Measurements from ENCODE around the gene NT5C3B.

NT5C3B gene

DNA sequence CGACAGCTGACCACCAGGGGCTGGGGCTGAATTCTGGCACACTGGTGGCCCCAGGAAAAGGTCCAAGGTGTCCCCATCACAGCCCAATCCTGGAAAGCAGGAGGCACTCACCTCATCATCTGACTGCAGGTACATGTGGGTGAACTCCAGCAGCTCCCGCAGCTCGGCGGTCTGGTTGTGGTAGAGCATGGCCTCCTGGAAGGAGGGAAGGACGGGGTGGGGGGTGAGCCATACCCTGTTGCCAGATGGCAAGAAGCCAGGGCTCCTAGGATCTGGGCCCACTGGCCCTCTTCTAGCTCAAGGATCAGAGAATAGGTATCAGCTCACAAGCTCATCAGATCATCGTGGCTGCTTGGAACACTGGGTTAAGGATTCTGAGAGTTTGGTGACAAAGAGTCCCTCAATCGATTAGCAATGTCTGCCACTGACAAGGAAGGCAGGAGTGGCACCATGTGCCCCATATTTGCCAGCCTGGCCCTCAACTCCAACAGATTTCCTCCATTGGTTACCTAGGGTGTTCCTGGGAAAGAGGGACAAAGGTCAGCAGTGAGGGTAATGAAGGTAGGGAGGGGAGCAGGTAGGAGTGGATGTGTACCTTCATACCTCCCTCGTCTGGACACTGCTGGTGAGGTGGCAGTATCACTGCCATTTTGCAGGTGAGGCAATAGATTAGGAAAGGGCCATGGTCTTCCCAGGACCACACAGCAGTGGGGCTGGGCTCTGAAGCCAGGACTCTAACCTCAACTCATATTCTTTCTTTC is 29.2 kb downstream of the NT5C3B start:
- no peak for DNase-seq

GRCh38 chr17:41803049-41804020 is 32.7 kb downstream of the NT5C3B start:
- DNase-seq: no peak

DNA sequence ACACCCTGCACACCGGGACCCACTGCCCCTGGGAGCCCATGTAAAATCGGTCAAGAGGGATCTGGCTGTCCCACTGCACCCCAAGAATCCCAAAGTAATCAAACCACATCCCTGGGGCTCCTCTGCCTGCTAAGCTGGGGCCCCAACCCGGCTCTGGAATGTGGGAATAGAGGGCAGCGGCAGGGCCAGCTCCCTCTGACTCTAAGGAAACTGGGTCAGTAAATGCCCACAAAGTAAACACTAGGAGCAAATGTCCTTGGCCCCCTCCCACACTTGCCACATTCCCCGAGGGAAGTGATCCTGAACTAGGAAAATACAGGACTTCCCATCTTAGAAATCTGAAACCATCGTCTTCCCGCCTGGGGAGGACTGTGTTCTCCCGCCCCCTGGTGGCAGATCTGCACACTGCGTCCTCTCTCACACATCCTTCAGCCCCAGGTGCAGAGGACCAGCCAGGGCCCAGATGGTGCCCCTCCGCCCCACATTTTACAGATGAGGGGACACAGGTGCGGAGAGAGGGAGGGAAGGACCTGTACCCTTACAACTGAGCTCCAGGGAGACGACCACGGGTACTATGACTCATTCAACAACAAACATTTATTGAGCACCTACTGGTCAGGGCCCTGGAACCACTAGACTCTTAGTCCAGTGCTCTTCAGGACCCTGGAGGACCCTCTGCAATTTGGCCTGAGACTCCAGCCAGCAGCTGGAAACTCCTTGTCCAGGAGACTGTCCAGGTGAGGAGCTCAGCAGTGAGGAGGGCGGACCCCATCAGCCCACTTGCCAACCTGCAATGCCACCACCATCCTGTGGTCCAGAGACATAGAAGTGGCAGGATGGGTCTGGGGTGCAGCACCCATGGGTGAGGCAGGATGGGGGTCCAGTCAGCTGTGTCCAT is 34.4 kb downstream of the NT5C3B start:
- peak; percentile 74 for DNase-seq

GRCh38 chr17:41800601-41801373 is 35.2 kb downstream of the NT5C3B start:
- DNase-seq: no peak

DNA sequence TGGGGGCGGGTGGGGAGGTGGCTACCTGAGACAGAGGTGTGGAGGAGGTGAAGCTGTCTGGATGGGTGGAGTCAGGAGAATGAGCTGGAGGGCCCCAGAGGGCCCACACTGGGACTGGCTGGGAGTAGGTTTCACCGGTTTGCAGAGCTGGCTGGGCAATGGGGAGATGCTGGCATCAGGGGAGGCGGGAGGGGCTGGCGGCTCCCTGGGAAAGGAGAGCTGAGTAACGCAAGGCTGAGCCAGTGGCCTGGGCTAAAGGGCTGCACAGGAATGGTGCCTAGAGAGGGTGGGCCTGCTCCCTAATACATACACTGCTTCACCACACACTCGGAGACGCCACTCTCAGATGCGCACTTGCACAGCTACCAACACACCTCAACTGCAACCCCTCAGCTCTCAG is 36.7 kb downstream of the NT5C3B start:
- DNase-seq: no peak

- no peak for DNase-seq
Measured at GRCh38 chr17:41797377-41797776, 38.7 kb downstream of the NT5C3B start.

- DNase-seq: no peak
Measured at GRCh38 chr17:41796121-41796895, 39.7 kb downstream of the NT5C3B start.

- DNase-seq: no peak
Measured at GRCh38 chr17:41794540-41794975, 41.5 kb downstream of the NT5C3B start.

DNA sequence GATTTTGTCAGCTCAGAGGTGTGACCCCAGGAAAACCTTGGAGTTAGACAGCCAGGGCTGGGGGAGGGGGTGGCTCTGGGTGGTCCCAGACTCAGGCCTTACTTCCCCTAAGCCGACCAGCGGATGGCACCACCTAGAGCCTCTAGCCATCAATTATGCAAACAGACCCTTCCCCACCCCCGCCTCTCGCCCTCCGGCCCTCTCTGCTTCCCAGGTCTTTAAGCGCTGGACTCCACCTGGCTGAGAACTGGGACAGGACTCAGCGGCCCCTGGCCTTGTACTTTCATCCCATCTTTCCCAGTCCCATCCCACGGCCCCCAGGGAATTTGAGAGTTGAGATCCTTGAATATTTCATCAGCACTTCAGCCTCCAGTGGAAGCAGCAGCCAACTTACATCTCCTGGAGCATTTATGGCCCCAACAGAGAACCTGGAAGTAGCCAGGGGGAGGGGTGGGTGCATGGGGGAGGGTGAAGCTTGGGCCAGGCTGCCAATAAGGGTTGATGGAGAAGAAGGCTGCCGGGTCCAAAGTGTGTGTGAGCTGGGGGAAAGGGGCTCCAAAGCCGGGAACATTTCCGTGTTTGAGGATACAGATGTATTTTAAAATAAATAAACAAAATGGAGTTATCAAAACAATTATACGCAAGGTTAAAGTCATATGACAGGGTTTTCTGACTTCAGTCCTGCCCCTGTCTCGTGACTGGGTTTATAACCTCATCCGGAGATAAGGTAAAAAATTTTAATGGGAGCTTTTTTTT is 42.1 kb downstream of the NT5C3B start:
- DNase-seq: no peak

GRCh38 chr17:41792845-41793783 is 42.9 kb downstream of the NT5C3B start:
- DNase-seq: peak; percentile 47

DNA sequence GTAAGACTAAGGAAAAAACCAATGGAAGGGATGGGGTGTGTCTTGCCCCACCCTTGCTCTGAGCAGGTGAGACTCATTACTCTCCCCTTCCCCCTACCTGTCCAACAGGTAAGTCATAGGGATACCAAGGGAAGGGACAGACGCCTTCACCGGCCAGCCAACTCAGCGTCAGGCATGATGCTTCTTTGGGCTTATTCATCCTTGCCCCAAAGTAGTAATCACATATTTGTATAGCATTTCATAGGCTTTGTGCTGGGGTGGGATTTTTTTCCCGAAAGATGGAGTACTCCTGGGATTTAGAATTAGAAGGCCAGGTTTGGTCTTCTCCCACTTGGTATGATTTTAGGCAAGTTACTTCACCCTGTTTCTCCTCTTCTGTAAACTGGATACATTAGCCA is 49.0 kb downstream of the NT5C3B start:
- no peak for DNase-seq

DNA sequence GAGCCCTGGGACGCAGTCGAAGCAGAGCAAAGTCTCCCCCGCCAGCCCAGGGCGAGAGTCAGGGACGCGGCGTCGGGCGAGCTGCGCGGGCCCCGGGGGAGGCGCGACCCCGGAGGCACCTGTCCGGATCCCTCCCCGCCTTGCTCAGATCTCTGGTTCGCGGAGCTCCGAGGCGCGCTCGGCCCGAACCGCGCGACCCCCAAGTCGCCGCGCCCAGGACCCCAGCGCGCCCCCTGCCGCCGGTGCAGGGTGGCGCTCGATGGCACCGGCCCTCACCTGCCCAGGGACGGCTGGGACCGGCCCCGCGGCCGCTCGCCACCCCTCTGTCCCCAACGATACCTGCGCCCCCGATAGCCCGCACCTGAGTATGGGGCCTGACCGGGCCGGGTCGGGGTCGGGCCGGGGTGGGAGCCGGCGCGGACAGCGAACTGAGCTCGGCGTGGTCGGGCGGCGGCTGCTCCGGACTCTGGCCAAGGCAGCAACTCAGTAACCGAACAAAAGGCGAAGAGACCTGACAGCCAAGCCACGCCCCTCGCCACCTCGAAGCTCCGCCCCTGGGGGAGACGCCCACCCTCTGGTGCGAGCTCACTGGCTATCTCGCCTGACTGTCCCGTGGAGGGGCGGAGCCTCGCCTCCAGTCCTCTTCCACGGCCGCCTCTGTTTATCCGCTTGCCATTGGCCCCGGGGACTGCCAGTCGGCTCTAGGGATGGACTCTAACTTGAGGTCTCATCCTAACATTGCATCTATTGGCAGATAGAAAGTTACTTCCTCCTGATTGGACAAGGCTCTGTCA is 49.6 kb downstream of the NT5C3B start, which contains the start of gene JUP:
Gene JUP, minus strand, starts transcription at position 485 of the 794 bp plus-strand sequence. CDS start 14,857 bp downstream, outside the sequence.
- peak; percentile 99 for DNase-seq

DNA sequence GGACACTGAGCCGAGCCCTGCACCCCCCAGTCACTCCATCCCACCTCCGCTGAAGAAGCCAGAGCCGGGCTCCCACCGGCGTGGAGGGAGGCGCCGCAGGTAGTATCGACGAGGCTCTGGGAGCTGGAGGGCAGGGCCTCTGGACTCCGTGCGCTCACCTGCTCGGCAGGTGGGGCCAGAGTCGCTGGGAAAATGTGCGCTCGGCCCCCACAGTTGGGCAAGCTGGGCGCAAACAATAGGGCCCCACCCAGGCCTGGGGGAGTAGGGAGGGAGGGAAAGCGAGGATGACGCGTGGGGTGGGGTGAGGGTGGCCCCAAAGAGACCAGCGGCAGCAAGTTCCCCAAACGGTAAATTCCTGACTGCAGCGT is 50.2 kb downstream of the NT5C3B start:
- no peak for DNase-seq

DNA sequence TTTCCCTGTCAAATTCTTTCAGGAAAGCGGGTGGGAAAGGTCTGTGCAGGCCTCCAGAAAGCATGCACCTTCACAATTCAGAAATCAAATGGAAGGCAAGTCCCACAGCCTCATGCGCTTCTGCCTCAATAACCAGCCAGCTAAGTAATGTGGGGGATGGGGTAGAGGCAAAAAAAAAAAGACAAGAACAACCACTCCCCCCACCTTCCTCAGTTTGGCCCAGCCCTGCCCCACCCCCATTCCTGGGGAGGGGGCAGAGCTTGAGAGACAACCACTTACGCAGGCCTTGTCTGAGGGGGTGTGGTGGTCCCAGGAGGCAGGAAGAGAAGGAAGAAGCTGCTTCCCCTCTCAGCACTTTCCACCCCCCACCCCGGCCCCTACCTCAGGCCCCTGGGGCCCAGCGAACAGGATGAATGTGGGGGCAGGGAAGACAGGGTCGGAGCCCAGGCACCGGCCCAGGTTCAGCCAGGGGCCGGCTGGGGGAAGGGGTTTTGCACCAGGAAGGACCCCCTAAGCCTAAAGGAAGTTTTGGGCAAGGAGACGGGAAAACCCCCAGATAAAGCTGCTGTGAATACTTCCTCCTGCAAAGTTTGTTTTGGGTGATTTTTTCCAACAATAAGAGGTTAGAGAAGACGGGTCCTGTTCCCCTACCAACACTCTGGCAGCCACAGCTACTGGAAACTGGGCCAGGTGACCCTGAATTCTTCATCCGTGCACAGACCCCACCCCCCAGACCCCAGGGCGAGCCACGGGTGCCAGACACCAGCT is 50.8 kb downstream of the NT5C3B start:
- no peak for DNase-seq

DNA sequence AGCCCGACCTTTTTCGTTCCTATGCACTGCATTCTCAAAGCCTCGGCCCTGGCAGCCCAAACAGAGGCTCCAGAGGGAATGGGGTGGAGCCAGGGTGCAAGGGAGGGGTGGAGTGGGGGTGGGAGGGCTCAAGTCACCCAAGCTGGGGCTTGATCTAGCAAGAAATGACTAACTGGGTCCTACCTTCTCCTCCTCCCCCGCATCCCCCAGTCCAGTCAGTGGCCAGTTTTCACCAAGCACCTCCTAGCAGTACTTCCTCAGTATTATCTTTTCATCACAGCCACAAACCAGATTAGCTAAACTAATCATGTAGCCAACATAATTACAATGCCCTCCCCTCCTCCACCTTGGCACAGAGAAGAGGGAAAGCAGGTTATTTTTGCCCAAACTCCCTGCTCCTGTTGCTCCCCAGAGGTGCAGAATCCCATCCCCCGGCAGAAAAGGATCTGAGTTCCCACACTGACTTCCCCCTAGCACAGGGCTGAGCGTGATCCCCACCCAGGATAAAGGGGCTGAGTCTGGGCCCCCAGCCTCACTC is 51.8 kb downstream of the NT5C3B start:
- no peak for DNase-seq

DNA sequence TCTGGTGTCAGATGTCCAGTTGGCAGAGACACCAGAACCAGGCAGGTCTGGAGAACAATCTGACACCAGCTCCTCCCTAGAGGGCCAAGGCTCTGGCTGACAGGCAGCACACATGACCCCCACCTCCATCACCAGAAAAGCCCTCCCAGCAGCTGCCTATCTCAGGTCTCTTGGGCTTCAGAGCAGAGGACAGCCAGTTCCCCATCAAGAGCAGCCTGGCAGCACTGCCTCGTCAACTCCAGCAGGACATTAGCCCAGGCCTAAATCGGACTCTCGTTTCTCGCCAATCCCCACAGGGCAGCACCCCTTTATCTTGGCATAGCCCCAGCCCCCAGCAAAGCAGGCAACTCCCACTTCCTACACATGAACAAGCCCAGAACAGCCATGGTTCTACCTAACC is 53.9 kb downstream of the NT5C3B start:
- DNase-seq: no peak
